Eye (tissue), 1 donor: ENCODE measurements around the gene DNPH1.
A peak's percentile ranks its signal among the peaks of the same experiment; 100 is the strongest.

ENCODE experiments used
- DNase-seq: peaks from one replicate; pipeline ENCODE4 v3.0.0-alpha.2; 2015

DNPH1 gene

DNA sequence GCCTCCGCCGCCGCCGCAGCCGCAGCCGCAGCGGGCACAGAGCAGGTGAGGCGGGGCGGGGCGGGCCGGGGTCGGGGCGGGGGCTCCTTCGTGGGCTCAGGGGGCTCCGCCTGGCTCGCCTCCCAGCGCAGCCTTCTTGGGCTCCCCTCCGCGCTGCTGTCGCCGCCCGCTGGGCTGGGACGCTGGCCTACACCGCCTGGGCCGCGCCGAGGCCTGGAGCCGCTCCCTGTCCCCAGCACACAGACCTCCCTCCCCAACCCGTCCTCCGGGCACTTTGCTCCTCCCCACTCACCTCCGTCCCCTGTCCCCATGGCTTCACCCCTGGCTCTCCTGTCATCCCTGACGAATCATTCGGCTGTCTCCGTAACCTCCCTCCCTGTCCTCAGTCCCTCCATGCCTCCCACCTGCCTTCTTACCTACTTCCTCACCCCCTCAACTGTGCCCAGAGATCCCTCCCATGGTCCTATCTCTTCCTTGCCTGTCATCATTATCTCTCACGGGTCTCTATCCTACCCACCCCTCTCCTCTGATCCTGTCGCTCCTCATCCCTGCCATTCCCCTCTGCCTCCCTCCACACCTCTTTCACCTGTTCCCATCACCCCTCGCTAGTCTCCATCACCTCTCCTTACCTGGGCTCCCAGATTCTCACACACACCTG is 14.5 kb upstream of the DNPH1 start:
- no peak for DNase-seq

DNA sequence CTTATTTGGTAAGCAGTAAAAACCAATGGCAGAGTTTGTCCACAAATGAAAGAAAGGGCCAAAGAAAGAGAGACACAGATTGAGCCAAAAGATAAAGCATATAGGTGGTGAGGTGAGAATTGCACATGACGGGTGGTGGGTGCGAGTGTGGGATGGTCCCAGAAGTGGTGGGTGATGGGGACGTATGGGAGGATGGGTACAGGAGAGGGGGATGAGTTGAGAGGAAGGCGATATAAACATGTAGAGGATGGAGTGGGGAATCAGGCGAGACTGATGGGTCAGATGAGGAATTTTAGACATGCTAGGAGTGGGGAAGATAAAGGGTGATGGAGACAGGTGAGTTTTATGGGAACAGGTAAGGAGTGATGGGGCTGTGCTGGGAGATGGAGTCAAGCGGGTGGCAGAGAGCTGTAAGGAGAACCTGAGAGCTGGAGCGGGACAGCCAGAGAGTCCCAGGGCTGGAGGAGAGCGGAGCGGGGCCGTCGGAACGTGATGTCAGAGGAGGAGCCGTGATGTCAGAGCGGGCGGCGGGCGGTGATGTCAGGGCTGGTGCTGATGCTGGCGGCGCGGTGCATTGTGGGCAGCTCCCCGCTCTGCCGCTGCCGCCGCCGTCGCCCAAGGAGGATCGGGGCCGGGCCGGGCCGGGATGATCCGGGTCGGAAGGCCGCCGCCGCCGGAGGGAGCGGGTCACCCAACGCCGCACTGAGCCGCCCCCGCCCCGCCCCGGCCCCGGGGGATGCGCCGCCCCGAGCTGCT is 13.8 kb upstream of the DNPH1 start, which contains the start of gene TTBK1:
TSS of gene TTBK1 (plus strand) at position 574 of the 756 bp plus-strand sequence. CDS start 3,180 bp downstream, outside the sequence.
- DNase-seq, result peak; percentile 78

DNA sequence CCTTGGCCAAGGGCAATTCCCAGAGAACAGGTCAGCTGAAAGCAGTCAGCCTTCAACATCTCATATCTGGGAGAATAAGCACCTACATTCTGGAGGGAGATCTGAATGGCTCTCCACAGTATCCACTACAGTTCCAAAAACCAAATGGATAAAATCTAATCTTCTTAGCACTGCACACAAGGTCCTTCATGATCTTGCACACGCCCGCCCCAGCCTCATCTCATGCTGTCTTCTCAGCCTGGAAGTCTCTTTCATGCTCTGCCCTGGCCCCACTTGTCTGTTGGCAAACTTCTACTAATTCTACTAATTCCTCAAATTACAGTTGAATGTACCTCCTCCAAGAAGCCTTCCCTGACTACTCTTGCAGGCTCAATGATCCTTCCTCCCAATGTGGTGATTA is 12.2 kb upstream of the DNPH1 start:
- no peak for DNase-seq

DNA sequence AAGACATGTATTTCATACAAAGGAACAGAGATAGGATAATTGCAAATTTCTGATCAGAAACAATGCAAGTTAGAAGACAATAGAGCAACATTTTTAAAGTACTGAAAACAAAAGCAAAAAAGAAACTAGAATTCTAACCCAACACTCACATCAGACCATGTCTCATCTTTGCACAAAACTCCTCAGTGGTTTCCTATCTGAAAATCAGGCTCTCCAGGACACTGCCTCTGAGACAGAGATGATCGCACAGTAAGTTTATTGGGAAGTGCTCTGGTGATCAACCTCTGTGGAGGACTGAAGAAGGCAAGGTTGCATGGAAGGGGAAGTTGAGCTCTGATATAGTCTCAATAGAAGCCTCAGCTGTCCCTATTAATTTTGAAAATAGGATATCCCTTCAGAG is 11.7 kb upstream of the DNPH1 start:
- no peak for DNase-seq

DNA sequence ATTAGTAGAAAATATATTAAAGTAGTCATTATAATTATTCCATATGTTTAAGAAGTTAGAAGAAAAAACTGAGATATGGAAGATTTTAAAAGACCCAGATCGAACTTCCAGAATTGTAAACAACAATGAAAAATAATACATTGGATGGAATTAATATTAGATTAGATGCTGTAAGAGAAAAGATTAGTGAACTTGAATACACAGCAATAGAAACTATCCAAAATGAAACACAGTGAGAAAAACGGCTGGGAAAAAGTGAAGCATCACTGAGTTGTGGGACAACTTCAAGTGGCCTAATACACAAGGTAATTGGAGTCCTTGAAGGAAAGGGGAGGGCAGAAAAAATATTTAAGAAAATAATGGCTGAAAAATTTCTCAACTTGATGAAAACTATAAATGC is 9.8 kb upstream of the DNPH1 start:
- DNase-seq, result no peak

DNA sequence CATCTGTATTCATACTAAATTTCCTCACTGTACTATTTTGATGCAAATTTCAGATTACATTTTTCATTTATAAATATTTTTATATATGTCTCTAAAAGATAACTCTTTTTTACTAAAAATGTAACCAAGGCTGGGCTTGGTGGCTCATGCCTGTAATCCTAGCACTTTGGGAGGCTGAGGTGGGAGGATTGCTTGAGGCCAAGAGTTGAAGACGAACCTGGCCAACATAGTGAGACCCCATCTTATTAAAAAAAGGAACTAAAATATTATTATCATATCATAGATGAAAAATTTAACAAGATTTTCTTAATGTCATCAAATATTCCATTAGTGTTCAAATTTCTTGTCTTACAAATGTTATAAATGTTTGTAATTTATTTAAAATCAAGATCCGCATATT is 6.6 kb upstream of the DNPH1 start:
- no peak for DNase-seq

DNA sequence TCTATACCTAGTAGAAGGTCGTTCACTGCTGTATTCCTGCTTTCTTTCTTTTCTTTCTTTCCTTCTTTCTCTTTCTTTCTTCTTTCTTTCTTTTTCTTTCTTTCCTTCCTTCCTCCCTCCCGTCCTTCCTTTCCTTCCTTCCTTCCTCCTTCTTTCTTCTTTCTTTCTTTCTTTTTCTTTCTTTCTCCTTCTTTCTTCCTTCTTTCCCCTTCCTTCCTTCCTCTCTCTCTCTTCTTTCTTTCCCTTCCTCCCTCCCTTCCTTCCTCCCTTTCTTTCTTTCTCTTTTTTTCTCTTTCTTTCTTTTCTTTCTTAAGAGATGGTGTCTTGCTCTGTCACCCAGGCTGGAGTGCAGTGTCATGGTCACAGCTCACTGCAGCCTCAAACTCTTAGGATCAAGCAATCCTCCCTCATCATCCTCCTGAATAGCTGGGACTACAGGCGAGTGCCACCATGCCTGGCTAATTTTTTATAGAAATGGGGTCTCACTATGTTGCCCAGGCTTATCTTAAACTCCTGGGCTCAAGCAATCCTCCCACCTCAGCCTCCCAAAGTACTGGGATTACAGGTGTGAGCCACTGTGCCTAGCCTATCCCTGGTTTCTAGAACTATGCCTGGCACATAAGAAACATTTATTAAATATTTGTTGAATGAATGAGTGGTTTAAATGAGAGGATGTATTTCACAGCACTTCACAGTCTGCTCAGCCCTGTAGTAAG is 2.6 kb upstream of the DNPH1 start:
- DNase-seq, result no peak

DNA sequence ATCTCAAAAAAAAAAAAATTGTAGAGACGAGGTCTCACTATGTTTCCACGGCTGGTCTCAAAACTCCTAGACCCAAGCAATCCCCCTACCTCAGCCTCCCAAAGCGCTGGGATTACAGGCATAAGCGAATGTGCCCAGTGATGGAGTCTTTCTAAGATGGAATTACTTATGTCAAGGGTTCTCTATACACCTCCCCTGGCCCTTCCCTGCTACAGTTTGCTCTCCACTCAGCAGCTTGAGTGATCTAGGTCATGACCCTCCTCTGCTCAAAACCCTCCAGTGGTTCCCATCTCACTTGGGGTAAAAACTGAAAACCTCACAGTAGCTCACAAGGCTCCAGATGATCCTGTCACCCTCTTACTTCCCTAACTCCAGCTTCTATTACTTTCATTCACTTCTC is 1.8 kb upstream of the DNPH1 start:
- no peak for DNase-seq

DNA sequence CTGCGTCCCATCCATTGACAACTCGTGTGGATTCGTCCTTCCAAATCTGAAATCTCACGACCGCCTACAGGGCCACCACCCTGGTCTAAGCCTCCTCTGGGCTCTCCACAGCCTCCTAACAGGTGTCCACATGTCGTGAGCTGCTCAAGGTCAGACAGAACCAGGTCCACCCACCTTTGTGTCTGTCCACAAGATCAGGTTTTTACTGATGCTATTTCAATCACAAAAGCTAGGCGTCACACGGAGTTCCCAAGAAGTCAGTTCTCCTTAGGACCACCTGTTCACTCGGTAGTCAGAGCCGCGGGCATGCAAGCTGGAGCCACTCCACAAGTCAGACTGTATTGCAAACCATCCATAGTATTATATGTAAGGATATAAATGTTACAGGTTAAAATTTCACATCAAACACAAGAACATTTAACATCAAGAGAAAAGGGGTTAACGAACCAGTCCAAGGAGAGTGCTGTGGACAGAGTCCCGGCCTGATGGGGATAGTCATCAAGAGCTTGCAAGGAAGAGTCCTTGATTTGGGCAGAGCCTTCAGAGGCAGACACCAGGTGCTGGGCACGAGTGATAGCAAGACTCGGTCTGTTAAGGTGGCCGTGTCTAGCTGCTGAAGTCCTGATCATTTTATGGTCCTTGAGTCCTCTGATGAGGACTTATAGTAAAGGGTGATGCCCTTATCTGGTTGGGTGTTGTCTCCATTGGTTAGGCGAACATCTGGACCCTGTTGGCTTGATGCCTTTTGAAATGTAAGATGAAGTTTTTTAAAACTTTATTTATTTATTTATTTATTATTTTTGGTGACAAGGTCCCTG is 731 bp upstream of the DNPH1 start:
- peak; percentile 14 for DNase-seq

DNA sequence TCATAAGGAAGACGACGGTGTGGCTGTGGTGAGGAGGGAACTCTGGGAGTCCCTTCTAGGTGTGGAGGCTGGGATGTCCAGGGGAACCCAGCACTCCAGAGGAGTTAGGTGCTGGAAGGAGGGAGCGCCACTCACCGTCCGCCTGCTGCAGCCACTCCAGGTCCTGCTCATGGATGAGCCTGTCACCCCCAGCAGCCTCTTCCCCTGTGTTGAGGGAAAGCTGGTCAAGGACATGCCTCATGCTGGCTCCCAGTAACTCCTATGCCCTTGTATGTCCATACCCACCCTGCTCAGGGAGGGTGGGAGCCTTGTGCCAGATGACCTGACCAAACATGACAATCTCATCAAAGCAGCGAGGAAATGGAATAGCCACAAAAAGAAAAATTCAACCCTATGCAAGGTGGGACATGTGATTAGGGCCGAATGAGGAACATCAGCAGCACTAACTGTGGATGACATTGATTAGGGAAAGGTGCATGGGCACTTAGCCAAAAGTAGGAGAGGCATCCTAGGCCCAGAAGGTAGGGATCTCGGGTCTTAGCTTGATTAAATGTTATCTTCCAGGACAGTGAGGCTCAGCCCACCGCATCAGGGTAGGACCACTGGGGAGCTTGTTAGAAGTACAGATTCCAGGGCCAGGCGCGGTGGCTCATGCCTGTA is 3.0 kb downstream of the DNPH1 start:
- DNase-seq, result no peak

DNA sequence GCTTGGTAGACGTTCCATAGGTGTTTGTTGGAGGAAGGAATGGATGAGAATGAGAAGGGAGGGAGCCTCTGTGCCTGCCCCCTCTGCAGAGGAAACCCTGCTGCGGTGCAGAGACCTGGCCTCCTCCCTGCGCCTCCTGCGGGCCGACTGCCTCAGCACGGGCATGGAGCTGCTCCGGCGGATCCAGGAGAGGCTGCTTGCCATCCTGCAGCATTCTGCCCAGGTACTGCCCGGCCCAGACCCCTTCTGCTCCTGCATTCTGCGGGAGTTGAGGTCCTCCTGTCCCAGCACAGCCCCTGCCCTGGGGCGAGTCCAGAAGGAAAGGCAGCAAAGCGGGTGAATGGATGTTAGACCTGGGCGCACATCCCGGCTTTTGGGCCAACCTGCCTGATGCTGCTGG is 6.1 kb downstream of the DNPH1 start:
- no peak for DNase-seq

DNA sequence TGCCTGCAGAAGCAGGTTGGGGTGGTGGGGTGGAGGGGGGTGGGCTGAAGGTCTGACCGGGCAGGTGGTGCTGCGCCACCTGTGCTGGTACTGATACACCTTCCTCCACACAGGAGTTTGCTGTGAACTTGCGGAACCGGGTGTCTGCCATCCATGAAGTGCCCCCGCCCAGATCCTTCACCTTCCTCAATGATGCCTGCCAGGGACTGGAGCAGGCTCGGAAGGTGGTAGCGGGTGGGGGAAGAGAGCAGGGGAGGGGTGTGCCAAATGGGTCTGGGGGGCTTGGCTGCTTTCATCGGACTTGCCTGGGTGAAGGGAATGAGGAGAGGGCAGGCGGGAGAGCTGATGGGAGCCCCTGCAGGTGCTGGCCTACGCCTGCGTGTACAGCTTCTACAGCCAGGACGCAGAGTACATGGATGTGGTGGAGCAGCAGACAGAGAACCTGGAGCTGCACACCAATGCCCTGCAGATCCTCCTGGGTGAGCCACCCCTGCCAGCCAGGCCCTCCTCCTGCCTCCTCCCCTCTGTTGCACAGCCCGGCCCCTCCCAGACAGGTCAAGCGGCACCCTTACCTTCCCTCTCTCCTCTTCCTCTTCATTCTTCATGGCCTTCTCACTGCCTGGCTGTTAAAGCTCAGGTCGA is 6.7 kb downstream of the DNPH1 start:
- DNase-seq, result no peak

DNA sequence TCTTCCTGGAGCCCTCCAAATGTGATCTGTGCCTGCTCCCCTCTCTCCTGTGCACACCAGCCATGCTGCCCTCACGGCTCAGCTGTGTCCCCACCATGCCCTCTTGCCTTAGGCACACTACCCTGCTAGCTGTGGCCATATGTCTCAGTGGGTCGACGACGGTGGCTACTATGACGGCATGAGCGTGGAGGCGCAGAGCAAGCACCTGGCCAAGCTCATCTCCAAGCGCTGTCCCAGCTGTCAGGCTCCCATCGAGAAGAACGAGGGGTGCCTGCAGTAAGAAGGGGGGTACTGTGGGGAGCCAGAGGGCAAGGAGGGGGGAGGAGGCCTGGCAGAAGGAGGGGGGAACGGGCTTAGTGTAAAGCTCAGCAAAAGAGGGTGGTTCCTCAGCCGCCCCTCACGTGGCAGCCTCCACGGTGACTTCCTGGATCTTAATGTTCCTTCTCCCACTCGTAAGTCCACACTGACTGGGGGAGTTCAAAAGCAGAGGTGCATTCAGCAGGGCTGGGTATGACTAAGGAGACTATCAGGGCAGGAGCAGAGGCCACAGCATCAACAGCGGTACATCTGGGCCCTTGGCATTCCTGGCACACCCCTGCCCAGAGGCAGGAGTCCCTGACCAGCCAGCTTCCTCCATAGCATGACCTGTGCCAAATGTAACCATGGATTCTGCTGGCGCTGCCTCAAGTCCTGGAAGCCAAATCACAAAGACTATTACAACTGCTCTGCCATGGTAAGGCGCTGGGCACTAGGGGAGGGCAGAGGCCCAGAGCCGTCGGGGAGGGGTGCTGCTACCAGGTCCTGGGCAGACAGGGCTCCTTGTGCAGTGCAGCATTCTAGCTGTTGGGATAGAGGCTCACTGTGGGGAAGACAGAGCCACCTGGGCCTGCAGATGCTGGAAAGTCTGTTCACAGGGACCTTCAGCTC is 8.0 kb downstream of the DNPH1 start:
- no peak for DNase-seq

DNA sequence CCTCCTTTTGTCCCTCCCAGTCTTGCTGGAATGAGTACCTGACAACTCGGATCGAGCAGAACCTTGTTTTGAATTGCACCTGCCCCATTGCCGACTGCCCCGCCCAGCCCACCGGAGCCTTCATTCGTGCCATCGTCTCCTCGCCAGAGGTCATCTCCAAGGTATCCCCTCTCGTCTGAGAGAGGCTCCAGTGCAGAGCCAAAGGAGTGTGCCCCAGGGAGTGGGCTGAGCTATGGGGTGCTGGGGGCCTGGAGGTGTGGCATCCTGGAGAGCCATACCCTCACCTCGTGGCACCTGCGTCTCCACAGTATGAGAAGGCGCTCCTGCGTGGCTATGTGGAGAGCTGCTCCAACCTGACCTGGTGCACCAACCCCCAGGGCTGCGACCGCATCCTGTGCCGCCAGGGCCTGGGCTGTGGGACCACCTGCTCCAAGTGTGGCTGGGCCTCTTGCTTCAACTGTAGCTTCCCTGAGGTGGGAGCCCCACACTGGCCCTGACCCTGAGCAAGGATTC is 8.8 kb downstream of the DNPH1 start:
- DNase-seq, result no peak

DNA sequence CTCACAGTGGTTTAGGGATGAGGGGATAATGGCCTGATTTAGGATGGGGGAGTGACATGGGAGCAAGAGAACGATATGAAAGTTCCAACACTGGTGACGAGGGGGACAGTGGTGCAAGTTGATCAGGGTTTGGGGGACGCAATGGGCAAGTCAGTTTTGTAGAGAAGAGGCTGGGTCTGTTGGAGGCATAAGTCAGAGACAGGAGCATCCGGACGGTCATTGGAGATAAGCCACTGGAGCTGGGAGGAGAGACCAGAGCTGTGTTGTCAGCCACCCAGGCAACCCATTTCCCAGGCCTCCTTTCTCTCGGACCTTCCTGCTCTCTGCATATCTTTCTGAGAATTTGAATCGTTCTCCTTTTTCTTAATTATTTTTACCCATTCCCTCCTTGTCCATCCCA is 9.5 kb downstream of the DNPH1 start:
- no peak for DNase-seq

DNA sequence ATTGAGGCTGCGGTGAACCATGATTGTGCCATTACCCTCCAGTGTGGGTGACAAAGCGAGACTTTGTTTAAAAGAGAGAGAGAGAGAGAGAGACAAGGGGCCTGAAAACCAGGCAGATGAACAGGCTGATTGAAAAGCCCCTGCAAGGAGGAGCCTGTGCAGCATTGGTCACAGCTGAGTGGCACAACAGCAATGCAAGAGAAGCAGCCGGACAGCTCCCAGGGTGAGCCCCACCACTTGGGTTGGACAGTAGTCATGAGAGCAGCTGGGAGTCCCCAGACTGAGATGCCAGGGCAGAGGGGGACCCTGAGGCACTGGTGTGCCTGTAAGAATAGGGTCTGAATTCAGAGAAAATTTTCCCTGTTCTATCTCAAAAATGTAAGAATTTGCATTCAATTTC is 10.2 kb downstream of the DNPH1 start:
- no peak for DNase-seq

DNA sequence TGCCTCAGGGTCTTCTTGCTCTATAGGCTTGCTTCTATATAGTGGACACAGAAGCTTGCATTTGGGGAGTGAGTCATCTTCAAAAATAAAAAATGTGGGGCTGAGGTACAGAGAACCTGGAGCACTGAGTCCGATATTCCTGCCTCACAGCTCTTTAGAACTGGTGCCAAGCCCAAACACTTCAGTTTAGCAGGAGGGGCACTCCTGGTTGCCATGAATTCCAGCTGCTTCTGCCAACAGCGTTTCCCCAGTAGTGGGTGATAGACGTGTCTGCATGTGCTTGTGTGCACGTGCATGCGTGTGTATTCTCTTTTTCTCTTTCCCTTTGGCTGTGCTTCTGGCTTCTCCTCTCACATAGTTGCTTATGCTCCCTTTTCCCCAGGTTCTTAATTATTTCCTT is 11.9 kb downstream of the DNPH1 start:
- no peak for DNase-seq

DNA sequence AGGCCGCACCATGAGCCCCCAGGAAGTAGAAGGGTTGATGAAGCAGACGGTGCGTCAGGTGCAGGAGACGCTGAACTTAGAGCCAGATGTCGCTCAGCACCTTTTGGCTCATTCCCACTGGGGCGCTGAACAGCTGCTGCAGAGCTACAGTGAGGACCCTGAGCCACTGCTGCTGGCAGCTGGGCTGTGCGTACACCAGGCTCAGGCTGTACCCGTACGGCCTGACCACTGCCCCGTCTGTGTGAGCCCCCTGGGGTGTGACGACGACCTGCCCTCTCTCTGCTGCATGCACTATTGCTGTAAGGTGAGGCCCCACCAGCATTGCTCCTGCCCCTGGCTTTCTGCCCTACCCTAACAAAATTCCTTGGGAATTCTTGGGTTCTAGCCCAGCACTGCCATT is 13.1 kb downstream of the DNPH1 start:
- DNase-seq, result no peak

DNA sequence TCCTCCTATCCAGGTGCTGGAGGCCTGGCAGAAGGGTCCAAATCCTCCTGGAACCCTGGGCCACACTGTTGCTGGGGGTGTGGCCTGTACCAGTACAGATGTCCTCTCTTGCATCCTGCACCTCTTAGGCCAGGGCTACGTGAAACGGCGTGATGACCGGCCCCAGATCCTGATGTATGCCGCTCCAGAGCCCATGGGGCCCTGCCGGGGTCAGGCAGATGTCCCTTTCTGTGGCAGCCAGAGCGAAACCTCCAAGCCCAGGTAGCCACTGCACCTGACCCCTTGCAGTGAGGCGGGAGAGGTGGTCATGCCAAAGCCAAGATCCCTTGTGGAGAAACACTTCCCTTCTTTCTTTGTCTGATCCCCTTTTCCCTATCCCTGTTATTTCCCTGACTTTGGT is 14.2 kb downstream of the DNPH1 start:
- DNase-seq, result no peak

DNA sequence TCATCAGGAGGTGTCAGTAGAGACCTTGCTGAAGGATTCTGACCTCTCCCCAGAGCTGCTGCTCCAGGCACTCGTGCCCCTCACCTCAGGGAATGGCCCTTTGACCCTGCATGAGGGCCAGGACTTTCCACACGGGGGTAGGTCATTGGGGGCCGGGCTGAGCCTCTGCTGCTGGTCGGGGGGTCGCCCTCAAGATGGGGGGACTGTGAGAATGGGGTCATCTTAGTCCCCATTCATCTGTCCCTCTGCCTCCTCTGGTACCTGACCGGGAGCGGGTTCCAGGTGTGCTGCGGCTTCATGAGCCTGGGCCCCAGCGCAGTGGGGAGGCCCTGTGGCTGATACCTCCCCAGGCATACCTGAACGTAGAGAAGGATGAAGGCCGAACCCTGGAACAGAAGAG is 15.8 kb downstream of the DNPH1 start:
- no peak for DNase-seq

DNA sequence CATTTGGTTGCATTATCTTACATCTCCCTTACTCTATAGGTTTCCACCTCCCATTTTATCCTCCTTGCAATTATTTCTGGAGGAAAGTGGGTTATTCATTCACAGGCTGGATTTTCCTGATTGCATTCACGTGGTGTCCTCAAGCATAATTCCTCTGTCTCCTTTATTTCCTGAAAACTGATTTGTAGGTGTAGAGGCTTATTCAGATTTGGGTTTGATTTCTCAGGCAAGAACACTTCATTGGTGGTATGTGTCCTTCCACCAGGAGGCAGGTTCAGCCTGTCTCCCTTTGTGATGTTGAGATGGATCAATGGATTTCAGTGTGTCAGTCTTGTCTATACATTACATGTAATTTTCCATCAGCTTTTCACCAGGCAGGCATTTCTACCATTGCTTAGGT is 17.3 kb downstream of the DNPH1 start:
- DNase-seq, result no peak
